Suppressor macrophage treated with lipopolysaccharide for 1 hour (primary cell): ENCODE measurements around the gene PPDPF.
"Not testable (repeated sequence)": the region's sequence is repeated elsewhere in the genome, so short reads cannot be mapped to it uniquely, and the experiment has no call there.

Experiments
- DNase-seq, 3 donors: peaks; one replicate each; pipeline ENCODE4 v3.0.0-alpha.2; 2020 to 2022

The PPDPF gene

GRCh38 chr20:63553251-63553932, 32.8 kb downstream of the PPDPF start:
- DNase-seq, result peak; percentile 83 to 94 (median 84)

- DNase-seq, result peak; percentile 71 to 89 (median 77)
Measured at GRCh38 chr20:63553933-63554290, 33.3 kb downstream of the PPDPF start, which contains the start of gene FNDC11. Gene FNDC11, plus strand, starts transcription at chr20:63554159. Its CDS starts 1,505 bp downstream, at chr20:63555664.

DNA sequence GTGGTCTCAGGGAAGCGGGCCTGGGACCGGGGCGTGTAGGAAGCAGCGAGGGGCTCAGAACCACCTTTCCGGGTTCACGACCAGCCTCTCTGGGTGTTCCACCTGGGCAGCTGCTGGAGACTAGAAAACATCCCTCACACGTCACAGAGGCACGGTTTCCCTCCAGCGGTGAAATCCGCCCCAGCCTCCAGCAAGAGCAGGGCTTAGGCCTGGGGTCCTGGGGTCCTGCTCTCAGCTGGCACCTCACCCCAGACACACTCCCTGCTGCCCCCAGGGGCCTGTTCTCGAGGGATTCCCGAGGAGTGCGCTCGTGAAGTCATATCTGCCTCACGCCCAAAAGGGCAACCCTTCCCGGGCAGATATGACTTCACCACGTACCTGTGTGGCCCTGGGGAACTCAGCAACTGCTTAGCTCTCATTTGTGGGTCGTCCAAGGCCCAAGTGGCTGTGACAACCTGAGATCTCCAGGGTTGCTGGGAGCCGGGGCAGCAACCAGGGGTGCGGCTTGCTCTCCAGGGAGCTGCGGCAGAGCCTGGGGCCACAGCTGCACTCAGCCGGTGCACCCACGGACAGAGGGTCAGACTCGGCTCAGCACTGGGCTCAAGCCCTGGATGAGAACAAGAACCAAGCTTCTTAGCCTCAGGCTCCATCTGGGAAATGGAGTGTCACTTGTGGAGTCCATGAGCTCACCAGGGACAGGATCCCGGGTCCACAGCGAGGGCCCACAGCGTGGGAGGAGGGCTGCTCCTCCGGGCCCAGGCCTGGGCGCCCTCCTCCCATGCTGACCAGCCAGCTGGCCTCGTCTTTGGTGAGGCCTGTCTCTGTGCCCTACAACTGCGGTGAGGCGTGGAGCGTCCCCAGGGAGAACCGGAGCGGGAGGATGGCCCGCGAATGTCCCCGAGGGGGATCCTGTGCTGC, 34.1 kb downstream of the PPDPF start:
- DNase-seq, result no peak

DNA sequence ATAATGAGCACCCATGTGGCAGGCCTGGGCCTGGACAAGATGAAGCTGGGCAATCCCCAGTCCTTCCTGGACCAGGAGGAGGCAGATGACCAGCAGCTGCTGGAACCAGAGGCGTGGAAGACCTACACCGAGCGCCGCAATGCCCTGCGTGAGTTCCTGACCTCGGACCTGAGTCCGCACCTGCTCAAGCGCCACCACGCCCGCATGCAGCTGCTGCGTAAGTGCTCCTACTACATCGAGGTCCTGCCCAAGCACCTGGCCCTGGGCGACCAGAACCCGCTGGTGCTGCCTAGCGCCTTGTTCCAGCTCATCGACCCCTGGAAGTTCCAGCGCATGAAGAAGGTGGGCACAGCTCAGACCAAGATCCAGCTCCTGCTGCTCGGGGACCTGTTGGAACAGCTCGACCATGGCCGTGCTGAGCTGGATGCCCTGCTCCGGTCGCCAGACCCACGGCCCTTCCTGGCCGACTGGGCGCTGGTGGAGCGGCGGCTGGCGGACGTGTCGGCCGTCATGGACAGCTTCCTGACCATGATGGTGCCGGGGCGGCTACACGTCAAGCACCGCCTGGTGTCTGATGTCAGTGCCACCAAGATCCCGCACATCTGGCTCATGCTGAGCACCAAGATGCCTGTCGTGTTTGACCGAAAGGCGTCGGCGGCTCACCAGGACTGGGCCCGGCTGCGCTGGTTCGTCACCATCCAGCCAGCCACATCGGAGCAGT, 35.3 kb downstream of the PPDPF start:
- no peak for DNase-seq

DNA sequence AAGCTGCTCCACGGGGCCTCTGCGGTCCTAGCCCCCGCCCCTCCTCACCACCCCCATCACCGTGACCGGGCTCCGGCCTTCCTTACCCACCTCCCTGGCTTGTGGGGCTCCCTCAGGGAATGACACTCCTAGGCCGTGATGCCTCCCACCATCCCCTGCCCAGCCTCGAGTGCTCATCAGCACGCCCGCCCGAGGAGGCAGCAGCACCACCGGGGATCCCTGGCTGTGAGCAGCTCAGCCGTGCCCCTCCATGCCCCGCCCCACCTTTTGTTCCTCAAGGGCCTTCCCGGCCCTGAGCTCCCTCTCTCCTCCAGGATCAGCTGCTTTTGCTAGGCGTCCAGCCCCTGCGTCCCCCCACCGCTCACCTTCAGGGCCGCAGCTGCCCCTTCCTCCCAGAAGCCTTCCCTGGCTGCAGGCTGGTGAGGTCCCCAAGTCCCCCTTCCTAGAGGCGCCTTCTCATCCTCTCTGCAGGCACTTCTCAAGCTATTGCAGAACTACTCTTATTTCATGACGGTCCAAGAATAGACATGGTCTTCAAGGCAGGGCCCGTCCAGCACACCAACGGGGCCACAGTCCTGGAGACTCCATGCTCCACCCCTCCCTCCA, 36.4 kb downstream of the PPDPF start:
- no peak for DNase-seq

DNA sequence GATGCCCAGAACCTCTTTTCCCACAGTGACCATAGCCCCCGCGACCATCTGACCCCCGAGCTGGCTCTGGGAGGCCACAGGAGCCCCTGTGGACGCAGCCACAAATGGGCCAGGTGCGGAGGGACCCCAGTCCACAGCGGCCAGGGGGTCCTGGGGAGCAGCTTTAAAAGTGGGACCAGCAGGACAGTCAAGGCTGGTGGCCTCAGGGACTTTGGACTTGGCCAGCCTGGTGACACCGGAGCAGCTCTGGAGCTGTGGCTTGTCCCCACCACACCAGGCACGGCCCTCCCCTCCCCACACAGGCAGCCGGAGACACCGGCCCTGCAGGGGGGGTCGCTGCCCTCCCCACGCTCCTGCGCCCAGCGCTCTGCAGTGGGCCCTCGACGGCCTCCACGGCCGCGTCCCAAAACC, 36.9 kb downstream of the PPDPF start:
- no peak for DNase-seq

GRCh38 chr20:63558804-63559484, 38.4 kb downstream of the PPDPF start:
- DNase-seq, result no peak

- DNase-seq, result not testable (repeated sequence)
Measured at GRCh38 chr20:63559485-63560332, 39.1 kb downstream of the PPDPF start.

GRCh38 chr20:63560333-63560805, 39.8 kb downstream of the PPDPF start:
- no peak for DNase-seq

- DNase-seq, result no peak
Measured at GRCh38 chr20:63560856-63561609, 40.5 kb downstream of the PPDPF start.

GRCh38 chr20:63561624-63562396, 41.2 kb downstream of the PPDPF start:
- no peak for DNase-seq

DNA sequence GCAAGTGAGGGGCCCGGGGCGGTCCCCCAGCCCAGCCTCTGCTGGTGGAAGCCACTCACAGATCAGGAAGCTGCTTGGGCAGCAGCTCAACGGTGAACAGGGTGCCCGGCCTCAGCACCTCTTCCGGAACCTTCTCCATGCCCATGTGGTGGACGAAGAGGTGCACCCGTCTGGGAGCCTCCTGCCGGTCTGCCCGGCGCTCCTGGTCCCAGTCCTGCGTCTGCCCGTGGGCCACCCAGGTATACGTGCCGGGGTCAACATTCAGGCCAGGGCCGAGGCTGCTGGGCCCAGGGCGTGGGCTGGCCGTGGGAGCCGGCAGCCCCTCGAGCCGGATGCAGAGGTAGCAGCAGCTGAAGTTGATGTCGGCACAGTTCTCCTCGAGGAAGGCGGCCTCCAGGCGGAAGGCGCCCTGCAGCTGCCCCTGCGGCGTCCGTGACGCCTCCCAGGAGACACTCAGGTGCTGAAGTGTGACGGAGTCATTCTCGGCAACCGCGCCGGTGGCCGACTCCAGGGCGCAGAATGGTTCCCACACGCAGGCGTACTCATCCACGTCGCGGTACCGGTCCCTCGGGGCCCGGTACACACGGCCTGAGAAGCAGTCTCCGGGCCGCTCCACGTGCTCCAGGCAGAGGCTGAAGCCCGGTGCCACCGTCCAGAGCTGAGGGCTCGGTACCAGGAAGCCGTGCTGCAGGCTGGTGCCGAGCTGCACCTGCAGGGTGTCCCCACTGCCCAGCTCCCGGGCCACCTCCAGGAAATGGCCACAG, 42.1 kb downstream of the PPDPF start:
- DNase-seq, result no peak

DNA sequence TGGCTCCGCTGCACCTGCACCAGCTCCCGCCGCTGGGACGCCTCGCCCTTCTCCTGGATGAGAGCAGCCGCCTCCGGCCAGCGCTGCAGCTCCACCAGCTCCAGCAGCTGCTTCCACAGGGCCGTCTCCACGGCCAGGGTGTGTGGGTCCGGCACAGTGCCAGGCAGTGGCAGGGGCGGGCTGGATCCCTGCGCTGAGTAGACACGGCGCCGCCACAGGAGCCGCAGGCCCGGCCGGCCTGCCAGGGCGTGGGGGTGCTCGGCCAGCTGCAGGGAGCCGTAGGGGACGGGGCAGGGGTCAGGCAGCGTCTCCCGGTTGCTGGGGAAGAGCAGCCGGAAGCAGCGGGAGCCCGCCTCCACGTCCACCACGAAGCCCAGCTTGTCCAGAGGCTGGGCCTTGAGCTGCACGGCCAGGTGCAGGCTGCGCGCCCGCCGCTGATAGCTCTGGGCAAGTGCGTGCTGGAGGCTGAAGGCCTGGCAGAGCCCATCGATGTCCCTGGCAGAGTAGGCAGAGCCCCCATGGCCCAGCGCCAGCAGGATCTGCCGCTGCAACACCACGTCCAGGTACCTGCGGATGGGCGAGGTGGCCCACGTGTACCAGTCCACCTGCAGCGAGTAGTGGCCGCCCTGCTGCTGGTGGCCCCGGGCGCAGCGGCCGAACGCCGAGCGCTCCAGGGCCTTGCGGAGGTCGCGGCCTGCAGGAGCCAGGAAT, 42.8 kb downstream of the PPDPF start:
- no peak for DNase-seq

- no peak for DNase-seq
Measured at GRCh38 chr20:63564036-63564810, 43.7 kb downstream of the PPDPF start.

DNA sequence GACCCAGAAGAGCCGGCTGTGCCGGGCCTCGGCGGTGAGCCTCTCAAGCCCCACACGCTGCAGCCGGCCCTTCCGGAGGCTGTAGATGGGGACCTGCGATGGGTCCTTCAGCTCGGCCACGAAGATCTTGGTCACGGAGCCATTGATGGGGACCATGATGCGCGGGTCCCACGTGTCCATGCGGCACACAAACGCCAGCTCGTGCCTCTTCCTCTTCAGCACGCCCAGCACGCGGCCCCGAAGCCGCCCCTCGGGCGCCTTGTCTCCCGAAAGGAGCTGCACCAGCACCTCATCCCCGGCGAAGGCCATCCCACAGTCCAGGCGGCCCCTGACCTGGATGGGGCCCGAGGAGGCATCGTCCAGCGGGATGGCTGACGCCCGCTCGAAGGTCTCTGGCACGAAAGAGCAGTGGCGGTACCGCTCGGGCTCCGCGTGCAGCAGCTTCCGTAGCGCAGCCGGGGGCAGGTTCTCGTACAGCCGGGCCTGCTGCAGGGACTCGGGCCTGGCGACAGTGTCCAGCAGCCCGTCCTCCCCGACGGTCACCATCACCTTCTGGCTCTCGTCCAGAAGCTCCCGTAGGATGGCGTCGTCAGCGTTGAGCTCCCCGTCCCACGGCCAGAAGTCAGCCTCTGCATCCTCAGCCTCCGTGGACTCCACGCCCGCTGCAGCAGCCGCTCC, 44.6 kb downstream of the PPDPF start:
- DNase-seq, result no peak

- no peak for DNase-seq
Measured at GRCh38 chr20:63565699-63566335, 45.3 kb downstream of the PPDPF start.
